GM13976 (cell line): Measurements from ENCODE around the gene ACSM5.
"Not testable (repeated sequence)": the region's sequence is repeated elsewhere in the genome, so short reads cannot be mapped to it uniquely, and the experiment has no call there.

Source experiments
- DNase-seq: peaks from one replicate; pipeline ENCODE4 v3.0.0; 2012; ENCODE audit warnings: low spot score
- in situ Hi-C: fragments of 300-500 bp; cut with MboI; formaldehyde crosslinking; loops from one replicate; pipeline ENCODE4 v1.12.0; 2022; ENCODE audit warnings: low sequenced_read_pairs, mixed read lengths, inconsistent platforms; ENCODE audit not compliant: unreplicated experiment
- TF ChIP-seq, protein P1 (sequence below): IDR thresholded peaks from 2 replicates; pipeline ENCODE4 v1.5.1; 2012; ENCODE audit warnings: borderline replicate concordance, mild to moderate bottlenecking; ENCODE audit not compliant: insufficient read depth; ENCODE audit errors: extremely low read depth, missing control alignments, control extremely low read depth

ACSM5 gene

DNA sequence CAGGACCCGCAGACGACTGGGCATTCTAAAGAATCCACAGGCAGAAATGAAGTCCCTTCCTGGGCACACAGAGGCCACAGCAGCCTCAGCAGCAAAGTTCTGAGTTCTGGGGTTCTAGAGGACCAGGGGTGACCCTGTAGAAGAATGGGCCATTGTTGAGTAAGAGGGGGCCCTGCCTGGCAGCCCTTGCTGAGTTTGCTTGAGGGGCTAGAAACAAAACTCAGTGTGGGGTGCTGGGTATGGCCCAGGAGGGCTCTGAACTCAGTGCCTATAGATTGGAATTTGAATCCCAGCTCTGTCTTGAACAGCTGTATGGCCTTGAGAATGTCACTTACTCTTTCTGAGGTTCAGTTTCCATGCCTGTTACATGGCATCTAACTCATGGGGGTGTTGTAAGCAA, 4.7 kb upstream of the ACSM5 start, which contains the start of gene PDILT:
Gene PDILT, minus strand, starts transcription at position 101 of the 400 bp plus-strand sequence. CDS start 5,437 bp downstream, outside the sequence.
- in situ Hi-C loops, result no loop called here
- DNase-seq, result no peak
- TF ChIP-seq, protein P1, sequence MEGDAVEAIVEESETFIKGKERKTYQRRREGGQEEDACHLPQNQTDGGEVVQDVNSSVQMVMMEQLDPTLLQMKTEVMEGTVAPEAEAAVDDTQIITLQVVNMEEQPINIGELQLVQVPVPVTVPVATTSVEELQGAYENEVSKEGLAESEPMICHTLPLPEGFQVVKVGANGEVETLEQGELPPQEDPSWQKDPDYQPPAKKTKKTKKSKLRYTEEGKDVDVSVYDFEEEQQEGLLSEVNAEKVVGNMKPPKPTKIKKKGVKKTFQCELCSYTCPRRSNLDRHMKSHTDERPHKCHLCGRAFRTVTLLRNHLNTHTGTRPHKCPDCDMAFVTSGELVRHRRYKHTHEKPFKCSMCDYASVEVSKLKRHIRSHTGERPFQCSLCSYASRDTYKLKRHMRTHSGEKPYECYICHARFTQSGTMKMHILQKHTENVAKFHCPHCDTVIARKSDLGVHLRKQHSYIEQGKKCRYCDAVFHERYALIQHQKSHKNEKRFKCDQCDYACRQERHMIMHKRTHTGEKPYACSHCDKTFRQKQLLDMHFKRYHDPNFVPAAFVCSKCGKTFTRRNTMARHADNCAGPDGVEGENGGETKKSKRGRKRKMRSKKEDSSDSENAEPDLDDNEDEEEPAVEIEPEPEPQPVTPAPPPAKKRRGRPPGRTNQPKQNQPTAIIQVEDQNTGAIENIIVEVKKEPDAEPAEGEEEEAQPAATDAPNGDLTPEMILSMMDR, result no peak

DNA sequence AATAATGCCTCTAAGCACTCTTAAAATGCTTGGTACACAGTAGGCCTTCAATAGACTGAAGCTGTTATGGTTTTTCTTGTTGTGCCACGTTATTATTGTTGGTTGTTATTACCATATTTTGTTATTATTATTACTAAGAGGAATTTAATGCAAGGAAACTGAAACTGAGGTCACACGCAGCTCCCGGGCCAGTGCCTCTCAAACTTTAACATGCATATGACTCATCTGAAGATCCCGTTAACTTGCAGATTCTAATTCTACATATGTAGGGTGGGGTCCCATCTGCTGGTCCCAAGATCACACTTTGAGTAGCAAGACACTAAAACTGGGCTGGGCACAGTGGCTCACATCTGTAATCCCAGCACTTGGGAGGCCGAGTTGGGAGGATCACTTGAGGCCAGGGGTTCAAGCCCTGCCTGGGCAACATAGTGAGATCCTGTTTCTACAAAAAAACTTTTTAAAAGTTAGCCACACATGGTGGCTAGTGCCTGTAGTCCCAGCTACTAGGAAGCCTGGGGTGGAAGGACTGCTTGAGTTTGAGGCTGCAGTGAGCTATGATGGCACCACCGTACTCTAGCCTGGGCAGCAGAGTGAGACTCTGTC, 888 bp downstream of the ACSM5 start:
- peak; percentile 47 for DNase-seq
- TF ChIP-seq, protein P1, result no peak
- in situ Hi-C loops, result no loop called here

DNA sequence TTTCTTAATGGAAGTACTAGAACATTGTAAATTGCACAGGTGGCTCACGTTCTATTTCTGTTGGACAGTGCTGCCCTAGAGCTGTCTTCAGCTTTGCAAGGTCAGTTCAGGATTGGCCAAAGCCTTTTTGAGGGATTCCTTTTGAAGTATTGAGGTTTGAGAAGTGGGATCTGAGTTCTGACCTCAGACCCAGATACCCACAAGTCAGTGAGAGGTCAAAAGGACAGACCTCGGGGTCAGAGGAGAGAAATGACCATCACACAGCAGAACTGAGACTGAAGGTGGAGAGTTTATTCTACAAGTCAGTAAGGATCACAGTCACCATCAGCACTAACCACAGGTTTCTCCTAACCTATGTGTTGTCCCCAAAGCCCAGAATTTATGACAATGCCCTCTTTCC, 1.7 kb downstream of the ACSM5 start:
- in situ Hi-C loops, result no loop called here
- TF ChIP-seq, protein P1, result no peak
- no peak for DNase-seq

DNA sequence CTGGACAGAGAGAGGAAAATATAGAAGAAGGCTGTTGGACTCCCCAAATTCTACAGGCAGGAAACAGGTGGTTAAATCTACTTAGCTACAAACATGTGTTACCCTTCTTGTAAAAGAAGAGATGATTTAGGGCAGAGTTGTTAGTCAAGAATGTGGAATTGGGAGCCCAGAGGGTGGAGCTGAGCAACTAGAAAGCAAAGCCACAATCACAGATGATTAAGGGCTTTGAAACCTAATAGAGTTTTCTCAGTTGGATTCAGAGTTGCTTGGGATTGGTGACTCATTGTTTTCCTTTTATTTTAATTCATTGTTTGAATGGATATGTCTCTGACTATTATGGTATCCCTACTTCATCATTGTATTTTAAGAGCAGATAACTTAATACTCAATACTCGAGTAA, 6.2 kb downstream of the ACSM5 start:
- DNase-seq, result no peak
- TF ChIP-seq, protein P1, result no peak
- in situ Hi-C loops, result no loop called here

DNA sequence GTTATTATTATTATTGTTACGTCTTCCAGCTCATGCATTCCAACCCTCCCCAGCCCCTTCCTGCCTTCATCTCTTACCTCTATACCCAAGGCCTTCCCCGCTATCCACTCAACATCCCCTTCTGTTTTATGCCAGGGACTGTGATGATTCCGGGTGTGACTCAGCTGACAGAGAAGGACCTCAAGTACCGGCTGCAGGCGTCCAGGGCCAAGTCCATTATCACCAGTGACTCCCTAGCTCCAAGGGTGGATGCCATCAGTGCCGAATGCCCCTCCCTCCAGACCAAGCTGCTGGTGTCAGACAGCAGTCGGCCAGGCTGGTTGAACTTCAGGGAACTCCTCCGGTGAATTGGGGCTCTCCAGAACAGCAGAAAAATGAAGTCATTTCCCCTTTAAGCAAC, 9.8 kb downstream of the ACSM5 start:
- in situ Hi-C loops, DNase-seq: not testable (repeated sequence)

DNA sequence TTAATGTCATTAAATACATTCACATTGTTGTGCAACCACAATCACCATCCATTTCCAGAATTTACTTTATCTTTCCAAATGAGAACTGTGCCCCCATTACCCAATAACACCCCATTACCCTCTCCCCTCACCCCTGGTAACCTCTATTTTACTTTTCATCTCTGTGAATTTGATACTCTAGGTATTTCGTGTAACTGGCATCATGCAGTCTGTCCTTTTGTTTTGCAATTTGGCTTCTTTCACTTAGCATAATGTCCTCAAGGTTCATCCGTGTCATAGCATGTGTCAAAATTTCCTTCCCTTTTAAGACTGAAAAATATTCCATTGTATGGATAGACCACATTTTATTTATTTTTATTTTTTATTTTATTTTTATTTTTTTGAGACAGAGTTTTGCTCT, 12.4 kb downstream of the ACSM5 start:
- in situ Hi-C loops, DNase-seq: not testable (repeated sequence)

DNA sequence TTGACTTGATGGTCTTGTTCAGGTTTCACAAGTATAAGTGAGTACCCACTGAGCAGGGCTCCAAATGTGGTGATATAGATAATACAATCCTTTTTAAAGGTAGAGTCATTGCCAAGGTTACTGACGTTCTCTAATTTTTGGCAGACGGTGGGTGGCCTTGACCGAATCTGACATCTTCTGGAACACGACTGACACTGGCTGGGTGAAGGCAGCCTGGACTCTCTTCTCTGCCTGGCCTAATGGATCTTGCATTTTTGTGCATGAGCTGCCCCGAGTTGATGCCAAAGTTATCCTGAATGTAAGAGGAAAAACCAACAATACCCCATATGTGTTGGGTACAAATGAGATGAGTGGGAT, 14.4 kb downstream of the ACSM5 start:
- in situ Hi-C loops, DNase-seq: not testable (repeated sequence)

DNA sequence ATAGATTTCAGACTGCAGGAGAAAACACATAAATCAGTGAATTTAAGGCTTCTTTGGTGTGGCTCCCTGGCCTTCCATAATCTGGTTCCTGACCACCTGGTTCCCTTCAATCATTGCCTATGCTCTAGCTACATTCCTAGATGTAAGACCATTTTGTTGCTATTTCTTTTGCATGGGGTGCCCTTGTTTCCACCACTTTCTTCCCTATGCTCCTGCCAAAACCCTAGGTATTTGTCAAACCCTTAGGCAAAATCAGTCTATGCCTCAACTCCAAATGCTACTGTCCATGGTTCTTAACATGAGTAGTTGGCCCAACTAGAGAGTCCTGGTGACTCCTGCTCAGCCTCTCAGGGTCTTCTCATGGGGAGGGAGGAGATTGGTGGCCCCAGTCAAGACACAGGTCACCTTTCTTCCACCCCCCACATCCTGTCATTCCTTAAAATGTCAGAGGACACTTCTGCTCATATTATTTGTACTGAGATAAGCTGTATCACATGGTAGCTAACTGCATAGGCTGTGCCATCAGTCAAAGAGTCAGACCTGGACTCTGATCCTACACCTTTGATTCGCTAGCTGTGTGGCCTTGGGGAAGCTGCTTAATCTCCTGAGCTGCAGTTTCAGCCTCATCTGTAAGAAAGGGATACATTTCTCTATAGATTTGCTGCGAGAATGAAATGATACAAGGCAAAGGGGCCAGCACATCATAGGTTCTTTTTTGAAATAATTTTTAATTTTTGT, 15.0 kb downstream of the ACSM5 start:
- in situ Hi-C loops, result no loop called here
- TF ChIP-seq, protein P1, result no peak
- no peak for DNase-seq

DNA sequence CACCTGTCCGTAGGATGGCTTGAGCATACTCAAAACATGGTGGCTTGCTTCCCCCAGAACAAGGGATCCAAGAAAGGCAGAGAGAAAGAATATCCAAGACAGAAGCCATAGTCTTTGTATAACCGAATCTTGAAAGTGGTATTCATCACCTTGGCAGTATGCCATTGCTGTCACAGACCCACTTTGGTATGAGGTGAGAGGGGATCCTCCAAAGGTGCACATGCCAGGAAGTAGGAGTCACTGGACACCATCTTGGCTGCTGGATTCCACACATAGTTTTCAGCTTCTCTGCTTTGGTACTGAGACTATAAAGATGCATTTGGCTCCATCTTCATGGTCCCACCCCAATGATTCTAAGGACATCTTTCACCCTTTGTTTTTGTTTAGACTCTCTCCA, 18.1 kb downstream of the ACSM5 start:
- in situ Hi-C loops, DNase-seq: not testable (repeated sequence)

DNA sequence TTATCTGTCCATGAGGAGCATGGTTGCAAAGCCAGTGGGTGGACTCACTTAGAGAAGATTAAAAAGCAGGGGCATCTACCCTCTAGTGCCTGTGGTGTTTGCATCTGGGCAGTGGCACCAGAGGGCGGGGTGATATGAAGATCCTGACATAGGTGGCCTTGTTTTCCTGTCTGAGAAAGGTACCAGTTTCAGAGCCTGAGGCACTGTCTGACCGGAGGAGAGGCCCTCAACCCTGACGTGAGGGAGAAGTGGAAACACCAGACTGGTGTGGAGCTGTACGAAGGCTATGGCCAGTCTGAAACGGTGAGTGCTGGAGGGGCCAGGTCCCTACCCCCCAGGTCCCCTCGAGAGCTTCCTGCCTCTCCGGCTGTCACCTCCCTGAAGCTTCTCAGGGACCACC, 20.2 kb downstream of the ACSM5 start:
- in situ Hi-C loops, DNase-seq: not testable (repeated sequence)

DNA sequence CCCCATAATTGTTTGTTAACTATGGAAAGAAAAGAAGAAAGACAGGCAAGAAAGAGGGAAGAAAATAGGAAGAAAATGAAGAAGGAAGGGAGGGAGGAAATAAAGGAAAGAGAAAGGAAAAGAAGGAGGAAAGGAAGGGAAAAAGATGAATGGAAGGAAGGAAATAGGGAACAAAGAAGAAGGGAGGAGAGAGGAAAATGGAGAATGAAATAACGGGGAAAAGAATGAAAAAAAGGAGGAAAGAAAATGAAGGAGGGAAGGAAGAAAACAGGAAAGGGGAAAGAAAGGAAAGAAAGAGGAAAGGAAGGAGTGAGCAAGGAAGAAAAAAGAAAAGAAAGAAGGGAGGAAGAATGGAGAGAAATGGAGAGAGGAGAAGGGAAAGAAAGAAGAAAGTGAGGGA, 21.1 kb downstream of the ACSM5 start:
- in situ Hi-C loops, DNase-seq: not testable (repeated sequence)
